ENCODE measurements around the gene MAP1B. TPM values are rescaled to one million over a fixed set of nuclear protein-coding genes. Genes with fewer than 3 reads are reported as not detected.
A peak's percentile ranks its signal among the peaks of the same experiment; 100 is the strongest.

MAP1B gene
- total and polyA plus RNA-seq, 9 of the 15 experiments (the other 6 are each of a cell fraction or from before 2014, with no cell fraction given): 5.2 to 66.1 (median 17.3) TPM

DNA sequence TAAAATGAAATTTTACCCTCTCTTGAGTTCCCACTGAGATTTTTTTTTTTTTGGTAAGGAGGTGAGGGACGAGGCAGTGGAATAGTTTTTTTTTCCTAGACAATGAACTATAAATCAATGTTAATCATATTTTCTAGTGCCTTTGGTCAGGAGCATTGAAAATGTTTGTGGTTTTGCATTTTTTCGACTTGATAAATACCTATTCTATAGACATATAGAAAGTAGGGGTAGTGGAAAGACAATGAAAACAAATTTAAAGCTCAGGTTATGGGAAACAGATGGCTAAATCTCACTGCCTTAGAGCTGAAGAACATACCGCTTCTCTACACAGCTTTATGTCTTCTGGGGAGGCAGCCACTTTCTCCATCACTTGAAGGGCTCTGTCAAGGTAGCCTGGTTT is 118.5 kb downstream of the MAP1B start (continued):
- TF ChIP-seq TAF7 (tag; IDR thresholded peaks at IDR 0.05) (no peak), CEBPG (CRISPR knock-in tag; IDR thresholded peaks at IDR 0.05) (no peak), CEBPG (tag; conservative IDR thresholded peaks at IDR 0.05 in 1 of 2, IDR thresholded peaks at IDR 0.05 in 1 of 2) (no peak), HOMEZ (CRISPR knock-in tag; IDR thresholded peaks at IDR 0.05) (no peak), TCF7 (IDR thresholded peaks at IDR 0.05; ENCODE audit: borderline replicate concordance) (no peak), ZNF778 (CRISPR knock-in tag; IDR thresholded peaks at IDR 0.05) (no peak)
- TF ChIP-seq, protein P1, sequence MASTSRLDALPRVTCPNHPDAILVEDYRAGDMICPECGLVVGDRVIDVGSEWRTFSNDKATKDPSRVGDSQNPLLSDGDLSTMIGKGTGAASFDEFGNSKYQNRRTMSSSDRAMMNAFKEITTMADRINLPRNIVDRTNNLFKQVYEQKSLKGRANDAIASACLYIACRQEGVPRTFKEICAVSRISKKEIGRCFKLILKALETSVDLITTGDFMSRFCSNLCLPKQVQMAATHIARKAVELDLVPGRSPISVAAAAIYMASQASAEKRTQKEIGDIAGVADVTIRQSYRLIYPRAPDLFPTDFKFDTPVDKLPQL (IDR thresholded peaks at IDR 0.05; ENCODE audit: extremely low read depth, insufficient read length): no peak

GRCh38 chr5:72226950-72227349 is 119.7 kb downstream of the MAP1B start:
- Histone ChIP-seq H2AFZ (ENCODE audit: low read depth, low read length) (no peak overlapping the region), H3K27ac (ENCODE audit: extremely low read depth, low read depth, low read length) (peak overlapping the region; percentile 47), H3K4me3 (no peak overlapping the region), H4K20me1 (replicated peaks; ENCODE audit: control insufficient read depth, insufficient read depth, low read length) (no peaks in the 10 kb centered on the region), H3K9me1 (ENCODE audit: control insufficient read depth, insufficient read depth, low read length) (no peaks in the 10 kb centered on the region), H3K4me1 (replicated peaks in 1 of 2; ENCODE audit: control insufficient read depth in 2 of 2, insufficient read depth in 2 of 2, low read length in 2 of 2) (peaks cover 0 to 45% of the 10 kb centered on the region in 2 experiments; a peak in 3 of 5 replicates), H3K4me2 (ENCODE audit: insufficient read depth, low read length) (peak overlapping the region; percentile 31; the same call in 1 of the 2 replicates), H3K9me3 (replicated peaks; ENCODE audit: control insufficient read depth, insufficient read depth, low read depth, low read length) (no peaks in the 10 kb centered on the region), H3K27me3 (ENCODE audit: control insufficient read depth in 2 of 2, insufficient read depth in 2 of 2, low read length in 2 of 2) (no peaks in the 10 kb centered on the region), H3K36me3 (ENCODE audit: control insufficient read depth, insufficient read depth, low read length) (peaks cover 97% of the 10 kb centered on the region), H3K9ac (ENCODE audit: insufficient read depth in 1 of 2, low read depth in 2 of 2, low read length in 2 of 2) (no peak overlapping the region), H3K79me2 (ENCODE audit: control insufficient read depth, insufficient read depth, low read length) (peaks cover 9% of the 10 kb centered on the region; the same call in 1 of the 3 replicates)
- BruUV-seq (replicated peaks): no TSS peak
- peak; percentile 54 to 83 (median 63) for DNase-seq (ENCODE audit: extremely low read depth in 1 of 4, low spot score in 3 of 4)
- ChIA-PET POLR2A (interaction anchor here (1.0 kb wide), 1 partner anchor 13 kb away, joined by 4 read pairs; no protein-coding TSS in a partner anchor), CTCF (ENCODE audit: low intra/inter-chr PET ratio) (no interaction called here)
- intact Hi-C loops (cut with micrococcal nuclease): loop anchor here (5.0 kb wide), 1 partner anchor 80 kb away; no protein-coding TSS in a partner anchor
- in situ Hi-C loops (cut with MboI): no loop called here
- WGBS (ENCODE audit: insufficient coverage, low coverage, missing lambda C conversion rate): 9% methylated on average over 2 of the region's 2 CpGs
- FAIRE-seq: peak; percentile 94
- ATAC-seq: peak; percentile 91
- TF ChIP-seq BRD4 (IDR thresholded peaks at IDR 0.05) (no peak), POLR2AphosphoS5 (IDR thresholded peaks at IDR 0.05; ENCODE audit: control insufficient read depth, insufficient read depth, low read depth, low read length) (peak; percentile 53; the same call in 1 of the 2 replicates), NRF1 (conservative IDR thresholded peaks at IDR 0.05 in 1 of 2, IDR thresholded peaks at IDR 0.05 in 1 of 2) (no peak)
- TF ChIP-seq, protein P2, sequence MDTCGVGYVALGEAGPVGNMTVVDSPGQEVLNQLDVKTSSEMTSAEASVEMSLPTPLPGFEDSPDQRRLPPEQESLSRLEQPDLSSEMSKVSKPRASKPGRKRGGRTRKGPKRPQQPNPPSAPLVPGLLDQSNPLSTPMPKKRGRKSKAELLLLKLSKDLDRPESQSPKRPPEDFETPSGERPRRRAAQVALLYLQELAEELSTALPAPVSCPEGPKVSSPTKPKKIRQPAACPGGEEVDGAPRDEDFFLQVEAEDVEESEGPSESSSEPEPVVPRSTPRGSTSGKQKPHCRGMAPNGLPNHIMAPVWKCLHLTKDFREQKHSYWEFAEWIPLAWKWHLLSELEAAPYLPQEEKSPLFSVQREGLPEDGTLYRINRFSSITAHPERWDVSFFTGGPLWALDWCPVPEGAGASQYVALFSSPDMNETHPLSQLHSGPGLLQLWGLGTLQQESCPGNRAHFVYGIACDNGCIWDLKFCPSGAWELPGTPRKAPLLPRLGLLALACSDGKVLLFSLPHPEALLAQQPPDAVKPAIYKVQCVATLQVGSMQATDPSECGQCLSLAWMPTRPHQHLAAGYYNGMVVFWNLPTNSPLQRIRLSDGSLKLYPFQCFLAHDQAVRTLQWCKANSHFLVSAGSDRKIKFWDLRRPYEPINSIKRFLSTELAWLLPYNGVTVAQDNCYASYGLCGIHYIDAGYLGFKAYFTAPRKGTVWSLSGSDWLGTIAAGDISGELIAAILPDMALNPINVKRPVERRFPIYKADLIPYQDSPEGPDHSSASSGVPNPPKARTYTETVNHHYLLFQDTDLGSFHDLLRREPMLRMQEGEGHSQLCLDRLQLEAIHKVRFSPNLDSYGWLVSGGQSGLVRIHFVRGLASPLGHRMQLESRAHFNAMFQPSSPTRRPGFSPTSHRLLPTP (IDR thresholded peaks at IDR 0.05; ENCODE audit: borderline replicate concordance, extremely low read depth, insufficient read length): no peak

Data from K562 (cell line).